SU-DHL-6 (cell line): Measurements from ENCODE around the gene CXCL6.

Experiments
- H2AFZ ChIP-seq: fragments of 200-600 bp; sonication (generic); 2 replicates; pipeline ENCODE4 v1.6.1; 2014; ENCODE audit warnings: low read depth, mild to moderate bottlenecking, moderate library complexity, mixed read lengths, antibody characterized with exemption, low read length; ENCODE audit not compliant: severe bottlenecking
- H3F3A ChIP-seq: fragments of 200-600 bp; shearing (Covaris generic); 2 replicates; pipeline ENCODE4 v1.6.0; 2016; ENCODE audit warnings: antibody characterized with exemption, mild to moderate bottlenecking; ENCODE audit not compliant: insufficient read depth
- H3K27ac ChIP-seq: fragments of 200-600 bp; sonication (generic); 2 replicates; pipeline ENCODE4 v1.5.1; 2016; ENCODE audit warnings: low read depth, mild to moderate bottlenecking, low read length, moderate library complexity, mixed read lengths
- H3K27me3 ChIP-seq: fragments of 200-600 bp; sonication (generic), shearing (Covaris generic); 2 replicates; pipeline ENCODE4 v1.6.0; 2014; ENCODE audit warnings: mild to moderate bottlenecking, low read length
- H3K36me3 ChIP-seq: fragments of 200-600 bp; sonication (generic); 2 replicates; pipeline ENCODE4 v1.6.1; 2014; ENCODE audit warnings: mild to moderate bottlenecking, low read length, mixed read lengths
- H3K4me2 ChIP-seq: fragments of 300-600, 200-600 bp; shearing (Covaris generic), sonication (generic); 2 replicates; pipeline ENCODE4 v1.6.0; 2014; ENCODE audit warnings: low read length, low read depth, mild to moderate bottlenecking; ENCODE audit not compliant: poor library complexity, severe bottlenecking
- H3K4me3 ChIP-seq: fragments of 200-600 bp; sonication (generic); 2 replicates; pipeline ENCODE4 v1.5.1; 2014; ENCODE audit warnings: antibody characterized with exemption, low read length, mild to moderate bottlenecking, mixed read lengths; ENCODE audit not compliant: insufficient read depth, poor library complexity, severe bottlenecking
- H3K79me2 ChIP-seq: fragments of 200-600 bp; sonication (generic); 2 replicates; pipeline ENCODE4 v1.6.1; 2014; ENCODE audit warnings: mild to moderate bottlenecking, low read length, moderate library complexity; ENCODE audit not compliant: insufficient read depth
- H3K9ac ChIP-seq: fragments of 200-600 bp; sonication (generic); 2 replicates; pipeline ENCODE4 v1.7.0; 2014; ENCODE audit warnings: mild to moderate bottlenecking, low read length
- H3K9me2 ChIP-seq: fragments of 200-600 bp; sonication (generic); replicated peaks from 2 replicates; pipeline ENCODE4 v1.6.1; 2014; ENCODE audit warnings: low read length; ENCODE audit not compliant: insufficient read depth
- H3K9me3 ChIP-seq: fragments of 200-600 bp; sonication (generic); 2 replicates; pipeline ENCODE4 v1.6.1; 2014; ENCODE audit warnings: low read length, mixed read lengths; ENCODE audit not compliant: insufficient read depth
- H4K20me1 ChIP-seq: fragments of 200-600 bp; sonication (generic); 2 replicates; pipeline ENCODE4 v1.6.1; 2014; ENCODE audit warnings: low read depth, mild to moderate bottlenecking, antibody characterized with exemption, low read length, moderate library complexity, mixed read lengths
- CTCF ChIP-seq: fragments of 200-600 bp; sonication (generic); IDR thresholded peaks from one replicate; pipeline ENCODE4 v1.5.1; 2017; ENCODE audit warnings: antibody characterized with exemption, mild to moderate bottlenecking, low read length, moderate library complexity; ENCODE audit not compliant: insufficient read depth, poor library complexity, severe bottlenecking
- EZH2phosphoT487 ChIP-seq: fragments of 200-600 bp; sonication (generic), shearing (Covaris generic); conservative IDR thresholded peaks from 2 replicates; pipeline ENCODE4 v1.6.1; 2018; ENCODE audit warnings: mild to moderate bottlenecking, antibody characterized with exemption, low read length, moderate library complexity, mixed read lengths

The CXCL6 gene

GRCh38 chr4:73855406-73855805, 18.9 kb downstream of the CXCL6 start:
- Histone ChIP-seq H3K27me3 (no peaks in the 10 kb centered on the region), H4K20me1 (no peaks in the 10 kb centered on the region), H3K27ac (no peak overlapping the region), H3K9me3 (no peaks in the 10 kb centered on the region), H3K36me3 (no peaks in the 10 kb centered on the region), H3F3A (no peaks in the 10 kb centered on the region), H3K4me2 (no peak overlapping the region), H3K79me2 (no peaks in the 10 kb centered on the region), H3K9me2 (no peaks in the 10 kb centered on the region), H3K4me3 (no peak overlapping the region), H2AFZ (no peak overlapping the region), H3K9ac (no peak overlapping the region)
- no peak for TF ChIP-seq EZH2phosphoT487
- no peak for TF ChIP-seq CTCF

DNA sequence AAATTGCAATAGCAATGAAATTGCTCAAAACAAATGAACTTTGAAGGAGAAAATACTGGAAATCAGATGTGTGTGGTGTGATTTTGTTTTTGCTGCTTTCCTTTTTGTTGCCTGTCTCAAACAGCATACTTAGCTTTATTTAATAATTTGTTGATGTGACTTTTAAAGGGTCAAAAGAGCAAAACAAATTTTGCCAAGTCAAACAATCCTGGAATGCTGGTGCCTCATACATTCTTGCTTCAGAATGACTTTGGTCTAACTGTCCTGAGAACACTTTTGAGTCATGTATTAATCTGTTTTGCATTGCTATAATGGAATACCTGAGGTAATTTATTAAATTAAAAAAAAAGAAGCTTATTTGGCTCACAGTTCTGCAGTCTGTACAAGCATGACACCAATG, 20.0 kb downstream of the CXCL6 start:
- Histone ChIP-seq H3K27ac (no peak overlapping the region), H3K79me2 (no peaks in the 10 kb centered on the region), H3K4me2 (no peak overlapping the region), H3F3A (no peaks in the 10 kb centered on the region), H3K9me3 (no peaks in the 10 kb centered on the region), H3K27me3 (no peaks in the 10 kb centered on the region), H3K9me2 (no peaks in the 10 kb centered on the region), H2AFZ (no peak overlapping the region), H3K4me3 (no peak overlapping the region), H4K20me1 (no peaks in the 10 kb centered on the region), H3K36me3 (no peaks in the 10 kb centered on the region), H3K9ac (no peak overlapping the region)
- TF ChIP-seq CTCF (no peak), EZH2phosphoT487 (no peak)

DNA sequence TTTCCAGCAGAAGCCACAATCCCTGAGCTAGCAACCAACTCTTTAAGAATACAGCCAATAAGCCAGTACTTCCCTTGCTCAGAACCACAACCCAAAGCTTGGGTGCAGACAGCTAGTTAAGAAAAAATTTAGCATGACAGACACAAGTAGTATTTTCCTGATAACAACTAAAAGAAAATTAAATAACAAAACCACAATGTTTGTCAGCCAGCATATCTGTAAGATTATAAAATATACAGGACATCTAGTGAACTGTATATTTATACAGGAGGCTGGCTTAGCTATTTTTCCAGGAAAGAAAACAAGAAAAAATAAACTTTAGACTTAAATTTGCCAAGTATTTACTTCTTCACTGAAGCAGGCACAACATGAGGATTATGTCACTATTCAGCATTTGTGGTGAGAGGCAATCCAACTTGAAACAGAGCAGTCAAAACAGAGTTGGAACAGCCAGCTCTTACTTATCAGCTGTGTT, 23.2 kb downstream of the CXCL6 start:
- H3K9ac ChIP-seq = no peak overlapping the region
- H3K4me2 ChIP-seq = no peak overlapping the region
- H3K9me2 ChIP-seq = no peaks in the 10 kb centered on the region
- H3K36me3 ChIP-seq = no peaks in the 10 kb centered on the region
- TF ChIP-seq CTCF (no peak), EZH2phosphoT487 (no peak)
- no peaks in the 10 kb centered on the region for H4K20me1 ChIP-seq
- H3F3A ChIP-seq = no peaks in the 10 kb centered on the region
- no peak overlapping the region for H3K27ac ChIP-seq
- H3K27me3 ChIP-seq = no peaks in the 10 kb centered on the region
- no peaks in the 10 kb centered on the region for H3K9me3 ChIP-seq
- no peaks in the 10 kb centered on the region for H3K79me2 ChIP-seq
- H2AFZ ChIP-seq = no peak overlapping the region
- H3K4me3 ChIP-seq = no peak overlapping the region
